Occipital lobe (tissue), 2 donors: ENCODE results near the gene C21orf58. TPM values are rescaled to one million over a fixed set of nuclear protein-coding genes. Genes with fewer than 3 reads are reported as not detected.
"Not testable (repeated sequence)": the region's sequence is repeated elsewhere in the genome, so short reads cannot be mapped to it uniquely, and the experiment has no call there.

Experiments
- DNase-seq: peaks from one replicate; lab custom pipeline; 2025; lab: John Stamatoyannopoulos, UW
- total RNA-seq: library from RNA; depleted of rRNA; stranded (reverse); fragments of >200 nt; gene quantifications from one replicate; pipeline ENCODE4 v1.2.3, GENCODE V29; 2014

C21orf58 gene
- 3.0 TPM for total RNA-seq

GRCh38 chr21:46323710-46324389 is at the start of gene C21orf58, which contains the start of gene PCNT:
Gene C21orf58, minus strand, starts transcription at chr21:46323870. Its CDS starts 1,132 bp downstream, at chr21:46322738.
Gene PCNT, plus strand, starts transcription at chr21:46324156. Its CDS starts 73 bp downstream, at chr21:46324229.
- peak; percentile 96 for DNase-seq

GRCh38 chr21:46372947-46373346 is 49.3 kb upstream of the C21orf58 start:
- not testable (repeated sequence) for DNase-seq

GRCh38 chr21:46372014-46372485 is 48.4 kb upstream of the C21orf58 start:
- DNase-seq = no peak

- DNase-seq = no peak
Observed at GRCh38 chr21:46371204-46372013, 47.7 kb upstream of the C21orf58 start.

GRCh38 chr21:46369520-46370235 is 46.0 kb upstream of the C21orf58 start:
- no peak for DNase-seq

GRCh38 chr21:46368533-46369285 is 45.0 kb upstream of the C21orf58 start:
- DNase-seq = no peak

- DNase-seq = no peak
Observed at GRCh38 chr21:46366966-46367365, 43.3 kb upstream of the C21orf58 start.

- no peak for DNase-seq
Observed at GRCh38 chr21:46366561-46366960, 42.9 kb upstream of the C21orf58 start.

GRCh38 chr21:46366091-46366490 is 42.4 kb upstream of the C21orf58 start:
- no peak for DNase-seq

- DNase-seq = no peak
Observed at GRCh38 chr21:46363698-46364097, 40.0 kb upstream of the C21orf58 start.

- no peak for DNase-seq
Observed at GRCh38 chr21:46362946-46363345, 39.3 kb upstream of the C21orf58 start.

- peak; percentile 13 for DNase-seq
Observed at GRCh38 chr21:46361935-46362334, 38.3 kb upstream of the C21orf58 start.

- no peak for DNase-seq
Observed at GRCh38 chr21:46361176-46361575, 37.5 kb upstream of the C21orf58 start.

GRCh38 chr21:46357684-46358425 is 34.2 kb upstream of the C21orf58 start:
- DNase-seq = no peak

GRCh38 chr21:46357335-46357604 is 33.6 kb upstream of the C21orf58 start:
- no peak for DNase-seq

GRCh38 chr21:46356494-46357334 is 33.0 kb upstream of the C21orf58 start:
- DNase-seq = no peak

- DNase-seq = no peak
Observed at GRCh38 chr21:46356005-46356338, 32.3 kb upstream of the C21orf58 start.

- no peak for DNase-seq
Observed at GRCh38 chr21:46355161-46356004, 31.7 kb upstream of the C21orf58 start.

GRCh38 chr21:46354518-46354917 is 30.8 kb upstream of the C21orf58 start:
- no peak for DNase-seq
